Upper lobe of left lung (tissue), 6 donors: ENCODE data around the gene OGFOD2. TPM values are rescaled to one million over a fixed set of nuclear protein-coding genes. Genes with fewer than 3 reads are reported as not detected.

Source experiments
- ATAC-seq, 2 donors: fragments of 200-7000 bp; cut with Tn5 transposase; one replicate each; pipeline ENCODE4 v1.9.1; 2022; ENCODE audit warnings: mild to moderate bottlenecking in 2 of 2, moderate library complexity in 2 of 2; ENCODE audit not compliant: low FRiP score in 2 of 2
- DNase-seq, 2 donors: peaks; one replicate each; pipeline ENCODE4 v3.0.0-alpha.2; 2019 to 2020
- H3K27ac ChIP-seq, 4 donors: fragments of 200-600 bp; sonication (generic); one replicate each; pipeline ENCODE4 v1.5.1; 2016 to 2019
- H3K27me3 ChIP-seq, 4 donors: fragments of 200-600 bp; sonication (generic); one replicate each; pipeline ENCODE4 v1.5.1; 2017 to 2019
- H3K36me3 ChIP-seq, 4 donors: fragments of 200-600 bp; sonication (generic); one replicate each; pipeline ENCODE4 v1.5.1; 2016 to 2019
- H3K4me1 ChIP-seq, 4 donors: fragments of 200-600 bp; sonication (generic); one replicate each; pipeline ENCODE4 v1.5.1; 2018 to 2019
- H3K4me3 ChIP-seq, 4 donors: fragments of 200-600 bp; sonication (generic); one replicate each; pipeline ENCODE4 v1.5.1; 2017 to 2019; ENCODE audit warnings: mild to moderate bottlenecking in 2 of 4, moderate library complexity in 1 of 4
- H3K9me3 ChIP-seq, 4 donors: fragments of 200-600 bp; sonication (generic); one replicate each; pipeline ENCODE4 v1.5.1; 2018 to 2019
- EP300 ChIP-seq, 4 donors: sonication (generic); formaldehyde crosslinking; IDR thresholded peaks; one replicate each; pipeline ENCODE4 v1.5.1; 2017; ENCODE audit warnings: antibody characterized with exemption in 4 of 4, control low read depth in 2 of 4
- POLR2A ChIP-seq, 4 donors: fragments of 450-650 bp; IDR thresholded peaks; one replicate each; pipeline ENCODE4 v1.5.1; 2016 to 2017; ENCODE audit warnings: antibody characterized with exemption in 4 of 4, mild to moderate bottlenecking in 2 of 4
- POLR2AphosphoS5 ChIP-seq, 2 donors: sonication (generic); formaldehyde crosslinking; IDR thresholded peaks; one replicate each; pipeline ENCODE4 v1.5.1; 2017; ENCODE audit warnings: antibody characterized with exemption in 2 of 2
- WGBS, 2 donors: methylation state at CpG; one replicate each; pipeline ENCODE4 v1.1.5; 2017 to 2018; 5-methylcytosine and 5-hydroxymethylcytosine counted together
- total RNA-seq, 6 donors: library from RNA; depleted of rRNA in 4 of 6; stranded (reverse); fragments of >200 nt in 4 of 6; gene quantifications; one replicate each; pipeline versions ENCODE4 v1.1.0 to v1.2.1, GENCODE V29; 2016 to 2021
- TF ChIP-seq, protein P1 (sequence below), 6 experiments: fragments of 450-650 bp in 4 of 6; fragments of 200-600 bp in 2 of 6; sonication (generic) in 2 of 6; IDR thresholded peaks; one replicate each; pipeline ENCODE4 v1.5.1; 2016 to 2019; ENCODE audit warnings: antibody characterized with exemption in 6 of 6
- donor health status: DM: no; HTN: no; CAD: no; lungs with moderate emphysema.
- donor health status: DM: no; HTN: yes; CAD: no; lungs with severe emphysema.

The OGFOD2 gene
- total RNA-seq, 6 donors from 2014 or later: 8.1 to 44.0 (median 17.6) TPM

DNA sequence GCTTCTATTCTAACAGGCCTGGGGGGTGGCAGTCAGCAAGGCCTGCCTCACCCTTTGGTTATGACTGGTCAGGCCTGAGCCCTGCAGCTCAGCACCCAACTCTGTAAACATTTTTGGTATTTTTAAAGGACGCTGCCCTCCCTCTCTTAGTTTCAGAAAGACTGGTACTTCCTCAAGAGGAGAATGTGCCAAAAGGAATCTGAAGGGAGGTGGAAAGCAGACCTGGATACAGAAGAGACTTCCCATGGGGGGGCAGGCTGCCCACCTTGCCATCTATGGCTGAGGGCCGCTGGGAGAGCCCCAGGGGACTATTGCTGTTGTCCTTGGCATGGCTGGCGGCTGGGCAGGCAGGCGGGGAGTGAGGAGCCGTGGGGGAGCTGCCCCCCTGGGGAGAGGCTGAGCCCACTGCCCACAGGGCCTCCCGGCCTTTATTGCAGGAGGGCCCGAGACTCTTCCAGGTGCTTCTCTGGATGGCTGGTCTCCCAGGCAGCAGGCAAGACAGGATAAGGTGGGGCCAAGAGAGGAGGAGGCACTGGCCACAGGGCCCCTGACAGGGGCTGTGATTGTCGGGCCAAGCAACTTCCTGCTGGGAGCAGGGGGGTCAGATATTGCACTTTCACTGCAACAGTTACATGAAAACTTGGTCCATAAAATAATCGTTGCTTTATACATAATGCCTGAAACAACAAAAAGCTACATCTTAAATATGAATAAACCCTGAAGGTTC, 8.9 kb downstream of the OGFOD2 start:
- DNase-seq (no peak), ATAC-seq (no peak)
- no peak for TF ChIP-seq POLR2AphosphoS5 (IDR thresholded peaks at IDR 0.05)
- no peak for TF ChIP-seq POLR2A (IDR thresholded peaks at IDR 0.05)
- no peak for TF ChIP-seq EP300 (IDR thresholded peaks at IDR 0.05)
- TF ChIP-seq, protein P1, sequence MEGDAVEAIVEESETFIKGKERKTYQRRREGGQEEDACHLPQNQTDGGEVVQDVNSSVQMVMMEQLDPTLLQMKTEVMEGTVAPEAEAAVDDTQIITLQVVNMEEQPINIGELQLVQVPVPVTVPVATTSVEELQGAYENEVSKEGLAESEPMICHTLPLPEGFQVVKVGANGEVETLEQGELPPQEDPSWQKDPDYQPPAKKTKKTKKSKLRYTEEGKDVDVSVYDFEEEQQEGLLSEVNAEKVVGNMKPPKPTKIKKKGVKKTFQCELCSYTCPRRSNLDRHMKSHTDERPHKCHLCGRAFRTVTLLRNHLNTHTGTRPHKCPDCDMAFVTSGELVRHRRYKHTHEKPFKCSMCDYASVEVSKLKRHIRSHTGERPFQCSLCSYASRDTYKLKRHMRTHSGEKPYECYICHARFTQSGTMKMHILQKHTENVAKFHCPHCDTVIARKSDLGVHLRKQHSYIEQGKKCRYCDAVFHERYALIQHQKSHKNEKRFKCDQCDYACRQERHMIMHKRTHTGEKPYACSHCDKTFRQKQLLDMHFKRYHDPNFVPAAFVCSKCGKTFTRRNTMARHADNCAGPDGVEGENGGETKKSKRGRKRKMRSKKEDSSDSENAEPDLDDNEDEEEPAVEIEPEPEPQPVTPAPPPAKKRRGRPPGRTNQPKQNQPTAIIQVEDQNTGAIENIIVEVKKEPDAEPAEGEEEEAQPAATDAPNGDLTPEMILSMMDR (IDR thresholded peaks at IDR 0.05): no peak
- peak overlapping the region; percentile 21 to 74 (median 45) for H3K27ac ChIP-seq
- no peaks in the 10 kb centered on the region for H3K9me3 ChIP-seq
- no peak overlapping the region for H3K4me3 ChIP-seq
- H3K36me3 ChIP-seq: peaks cover 5 to 63% (median 25%) of the 10 kb centered on the region in 4 donors
- WGBS, 2 donors: 32 to 49% methylated on average over 6 to 7 of the region's 9 CpGs
- no peaks in the 10 kb centered on the region for H3K27me3 ChIP-seq
- peaks cover 48 to 60% (median 57%) of the 10 kb centered on the region in 4 donors for H3K4me1 ChIP-seq

- DNase-seq (peak in 1 of 2 donors; percentile 84), ATAC-seq (peak in 1 of 2 donors; percentile 16)
- no peaks in the 10 kb centered on the region for H3K9me3 ChIP-seq
- WGBS, 2 donors: 39 to 55% methylated on average over 26 to 34 of the region's 34 CpGs
- TF ChIP-seq POLR2A (IDR thresholded peaks at IDR 0.05) (no peak), POLR2AphosphoS5 (IDR thresholded peaks at IDR 0.05) (no peak), EP300 (IDR thresholded peaks at IDR 0.05) (no peak)
- TF ChIP-seq, protein P1 (IDR thresholded peaks at IDR 0.05): no peak
- H3K4me3 ChIP-seq: peak overlapping the region in 1 of 4 donors; percentile 19
- H3K36me3 ChIP-seq: peaks cover 5 to 71% (median 30%) of the 10 kb centered on the region in 4 donors
- H3K27ac ChIP-seq: peak overlapping the region; percentile 21 to 75 (median 70)
- no peaks in the 10 kb centered on the region for H3K27me3 ChIP-seq
- H3K4me1 ChIP-seq: peaks cover 40 to 52% (median 49%) of the 10 kb centered on the region in 4 donors
Observed at GRCh38 chr12:122984612-122985337, 9.7 kb downstream of the OGFOD2 start.

GRCh38 chr12:122985338-122986257, 10.6 kb downstream of the OGFOD2 start:
- Histone ChIP-seq H3K27ac (peak overlapping the region; percentile 21 to 75 (median 70)), H3K4me3 (no peak overlapping the region), H3K4me1 (peaks cover 37 to 47% (median 44%) of the 10 kb centered on the region in 4 donors), H3K27me3 (no peaks in the 10 kb centered on the region), H3K36me3 (peaks cover 5 to 79% (median 34%) of the 10 kb centered on the region in 4 donors), H3K9me3 (no peaks in the 10 kb centered on the region)
- peak in 1 of 2 donors; percentile 81 for DNase-seq
- 90 to 92% methylated on average over 30 to 39 of the region's 45 CpGs for WGBS, 2 donors
- TF ChIP-seq POLR2AphosphoS5 (IDR thresholded peaks at IDR 0.05) (no peak), EP300 (IDR thresholded peaks at IDR 0.05) (no peak), POLR2A (IDR thresholded peaks at IDR 0.05) (no peak)
- TF ChIP-seq, protein P1 (IDR thresholded peaks at IDR 0.05): no peak
- ATAC-seq: no peak

- DNase-seq: peak in 1 of 2 donors; percentile 78
- Histone ChIP-seq H3K27ac (no peak overlapping the region), H3K27me3 (no peaks in the 10 kb centered on the region), H3K4me3 (no peak overlapping the region), H3K36me3 (peaks cover 5 to 87% (median 37%) of the 10 kb centered on the region in 4 donors), H3K4me1 (peaks cover 37 to 43% (median 41%) of the 10 kb centered on the region in 4 donors), H3K9me3 (no peaks in the 10 kb centered on the region)
- WGBS, 2 donors: 96 to 97% methylated on average over 28 to 39 of the region's 40 CpGs
- no peak for ATAC-seq
- TF ChIP-seq POLR2AphosphoS5 (IDR thresholded peaks at IDR 0.05) (no peak), POLR2A (IDR thresholded peaks at IDR 0.05) (no peak), EP300 (IDR thresholded peaks at IDR 0.05) (no peak)
- TF ChIP-seq, protein P1 (IDR thresholded peaks at IDR 0.05): no peak
Observed at GRCh38 chr12:122986258-122986871, 11.3 kb downstream of the OGFOD2 start.
